ENCODE results near the gene DPH1.

The DPH1 gene

DNA sequence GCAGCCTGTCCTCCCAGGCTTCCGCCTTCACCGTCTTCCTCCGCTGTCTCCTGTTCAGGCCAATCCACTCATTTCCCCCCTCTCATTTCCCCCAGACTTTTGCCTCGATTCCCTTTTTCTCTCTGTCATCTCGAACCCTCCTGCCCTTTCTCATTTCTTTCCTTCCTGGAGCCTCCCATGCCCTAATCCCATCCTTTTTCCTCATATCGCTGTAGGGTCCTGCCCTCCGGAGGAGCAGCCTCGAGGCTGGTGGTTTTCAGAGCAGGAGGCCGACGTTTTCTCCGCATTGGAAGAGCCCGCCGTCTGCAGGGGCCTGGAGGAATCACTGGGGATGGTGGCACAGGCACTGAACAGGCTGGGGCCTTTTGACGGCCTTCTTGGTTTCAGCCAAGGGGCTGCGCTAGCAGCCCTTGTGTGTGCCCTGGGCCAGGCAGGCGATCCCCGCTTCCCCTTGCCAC is 12.5 kb downstream of the DPH1 start:
- Histone ChIP-seq H3K36me3 (ENCODE audit: control insufficient read depth in 2 of 2, insufficient read depth in 1 of 2, low read length in 2 of 2) (peaks cover 14 to 55% of the 10 kb centered on the region in 2 experiments), H3K4me1 (ENCODE audit: control insufficient read depth, insufficient read depth, low read length) (peaks cover 6% of the 10 kb centered on the region), H3K27ac (ENCODE audit: extremely low read depth, low read depth, low read length) (peak overlapping the region; percentile 81), H3K9me3 (ENCODE audit: control insufficient read depth, insufficient read depth, low read depth, low read length) (no peaks in the 10 kb centered on the region), H3K4me3 (ENCODE audit: low read depth, low read length) (peak overlapping the region; percentile 70)
- ChIA-PET CTCF (interaction anchor here (0.6 to 1.5 kb wide), 3 partner anchors 106 to 158 kb away, joined by 3 to 5 read pairs (median 4); no protein-coding TSS in a partner anchor), POLR2A (interaction anchor here (0.9 to 1.6 kb wide), 2 partner anchors 133 to 326 kb away, joined by 4 to 5 read pairs; no protein-coding TSS in a partner anchor)
- TF ChIP-seq MEIS1 (CRISPR knock-in tag; IDR thresholded peaks at IDR 0.05; ENCODE audit: borderline replicate concordance) (no peak), ZIC2 (tag by site-specific recombination; IDR thresholded peaks at IDR 0.05) (no peak), ZNF202 (tag by site-specific recombination; IDR thresholded peaks at IDR 0.05; ENCODE audit: borderline replicate concordance) (no peak), ZNF549 (tag by site-specific recombination; IDR thresholded peaks at IDR 0.05) (no peak), ZNF785 (tag by site-specific recombination; IDR thresholded peaks at IDR 0.05) (no peak), TRIM28 (IDR thresholded peaks at IDR 0.05; ENCODE audit: borderline replicate concordance, low read length) (no peak), ZNF335 (tag by site-specific recombination; conservative IDR thresholded peaks at IDR 0.05) (peak; percentile 53), ZNF37A (tag by site-specific recombination; IDR thresholded peaks at IDR 0.05) (no peak), ZNF600 (tag by site-specific recombination; IDR thresholded peaks at IDR 0.05) (peak; percentile 14; the same call in 1 of the 2 replicates), ZNF140 (tag by site-specific recombination; IDR thresholded peaks at IDR 0.05) (no peak), PRDM1 (tag by site-specific recombination; IDR thresholded peaks at IDR 0.05) (peak; percentile 96), ZNF311 (tag by site-specific recombination; IDR thresholded peaks at IDR 0.05; ENCODE audit: borderline replicate concordance) (no peak), ZNF571 (tag by site-specific recombination; IDR thresholded peaks at IDR 0.05) (no peak), ZNF544 (tag by site-specific recombination; IDR thresholded peaks at IDR 0.05) (no peak), ZNF548 (tag by site-specific recombination; IDR thresholded peaks at IDR 0.05) (no peak), ZNF23 (tag by site-specific recombination; IDR thresholded peaks at IDR 0.05; ENCODE audit: borderline replicate concordance) (no peak), ZNF24 (tag by site-specific recombination; IDR thresholded peaks at IDR 0.05) (no peak), KLF7 (tag by site-specific recombination; IDR thresholded peaks at IDR 0.05; ENCODE audit: borderline replicate concordance) (no peak), ZNF791 (tag by site-specific recombination; IDR thresholded peaks at IDR 0.05) (no peak)
- TF ChIP-seq, protein P1, sequence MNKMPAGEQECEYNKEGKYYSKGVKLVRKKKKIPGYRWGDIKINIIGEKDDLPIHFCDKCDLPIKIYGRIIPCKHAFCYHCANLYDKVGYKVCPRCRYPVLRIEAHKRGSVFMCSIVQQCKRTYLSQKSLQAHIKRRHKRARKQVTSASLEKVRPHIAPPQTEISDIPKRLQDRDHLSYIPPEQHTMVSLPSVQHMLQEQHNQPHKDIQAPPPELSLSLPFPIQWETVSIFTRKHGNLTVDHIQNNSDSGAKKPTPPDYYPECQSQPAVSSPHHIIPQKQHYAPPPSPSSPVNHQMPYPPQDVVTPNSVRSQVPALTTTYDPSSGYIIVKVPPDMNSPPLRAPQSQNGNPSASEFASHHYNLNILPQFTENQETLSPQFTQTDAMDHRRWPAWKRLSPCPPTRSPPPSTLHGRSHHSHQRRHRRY (tag by site-specific recombination; IDR thresholded peaks at IDR 0.05): no peak
- TF ChIP-seq, protein P2, sequence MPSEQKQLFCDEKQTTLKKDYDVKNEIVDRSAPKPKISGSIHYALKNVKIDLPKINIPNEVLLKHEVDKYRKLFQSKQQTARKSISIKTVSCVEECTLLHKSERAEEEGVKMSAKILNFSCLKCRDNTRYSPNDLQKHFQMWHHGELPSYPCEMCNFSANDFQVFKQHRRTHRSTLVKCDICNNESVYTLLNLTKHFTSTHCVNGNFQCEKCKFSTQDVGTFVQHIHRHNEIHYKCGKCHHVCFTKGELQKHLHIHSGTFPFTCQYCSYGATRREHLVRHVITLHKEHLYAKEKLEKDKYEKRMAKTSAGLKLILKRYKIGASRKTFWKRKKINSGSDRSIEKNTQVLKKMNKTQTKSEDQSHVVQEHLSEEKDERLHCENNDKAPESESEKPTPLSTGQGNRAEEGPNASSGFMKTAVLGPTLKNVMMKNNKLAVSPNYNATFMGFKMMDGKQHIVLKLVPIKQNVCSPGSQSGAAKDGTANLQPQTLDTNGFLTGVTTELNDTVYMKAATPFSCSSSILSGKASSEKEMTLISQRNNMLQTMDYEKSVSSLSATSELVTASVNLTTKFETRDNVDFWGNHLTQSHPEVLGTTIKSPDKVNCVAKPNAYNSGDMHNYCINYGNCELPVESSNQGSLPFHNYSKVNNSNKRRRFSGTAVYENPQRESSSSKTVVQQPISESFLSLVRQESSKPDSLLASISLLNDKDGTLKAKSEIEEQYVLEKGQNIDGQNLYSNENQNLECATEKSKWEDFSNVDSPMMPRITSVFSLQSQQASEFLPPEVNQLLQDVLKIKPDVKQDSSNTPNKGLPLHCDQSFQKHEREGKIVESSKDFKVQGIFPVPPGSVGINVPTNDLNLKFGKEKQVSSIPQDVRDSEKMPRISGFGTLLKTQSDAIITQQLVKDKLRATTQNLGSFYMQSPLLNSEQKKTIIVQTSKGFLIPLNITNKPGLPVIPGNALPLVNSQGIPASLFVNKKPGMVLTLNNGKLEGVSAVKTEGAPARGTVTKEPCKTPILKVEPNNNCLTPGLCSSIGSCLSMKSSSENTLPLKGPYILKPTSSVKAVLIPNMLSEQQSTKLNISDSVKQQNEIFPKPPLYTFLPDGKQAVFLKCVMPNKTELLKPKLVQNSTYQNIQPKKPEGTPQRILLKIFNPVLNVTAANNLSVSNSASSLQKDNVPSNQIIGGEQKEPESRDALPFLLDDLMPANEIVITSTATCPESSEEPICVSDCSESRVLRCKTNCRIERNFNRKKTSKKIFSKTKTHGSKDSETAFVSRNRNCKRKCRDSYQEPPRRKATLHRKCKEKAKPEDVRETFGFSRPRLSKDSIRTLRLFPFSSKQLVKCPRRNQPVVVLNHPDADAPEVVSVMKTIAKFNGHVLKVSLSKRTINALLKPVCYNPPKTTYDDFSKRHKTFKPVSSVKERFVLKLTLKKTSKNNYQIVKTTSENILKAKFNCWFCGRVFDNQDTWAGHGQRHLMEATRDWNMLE (tag by site-specific recombination; conservative IDR thresholded peaks at IDR 0.05; ENCODE audit: low read depth): no peak
- TF ChIP-seq, protein P3, sequence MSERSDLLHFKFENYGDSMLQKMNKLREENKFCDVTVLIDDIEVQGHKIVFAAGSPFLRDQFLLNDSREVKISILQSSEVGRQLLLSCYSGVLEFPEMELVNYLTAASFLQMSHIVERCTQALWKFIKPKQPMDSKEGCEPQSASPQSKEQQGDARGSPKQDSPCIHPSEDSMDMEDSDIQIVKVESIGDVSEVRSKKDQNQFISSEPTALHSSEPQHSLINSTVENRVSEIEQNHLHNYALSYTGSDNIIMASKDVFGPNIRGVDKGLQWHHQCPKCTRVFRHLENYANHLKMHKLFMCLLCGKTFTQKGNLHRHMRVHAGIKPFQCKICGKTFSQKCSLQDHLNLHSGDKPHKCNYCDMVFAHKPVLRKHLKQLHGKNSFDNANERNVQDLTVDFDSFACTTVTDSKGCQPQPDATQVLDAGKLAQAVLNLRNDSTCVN (tag by site-specific recombination; optimal IDR thresholded peaks at IDR 0.05): no peak
- TF ChIP-seq, protein P4, sequence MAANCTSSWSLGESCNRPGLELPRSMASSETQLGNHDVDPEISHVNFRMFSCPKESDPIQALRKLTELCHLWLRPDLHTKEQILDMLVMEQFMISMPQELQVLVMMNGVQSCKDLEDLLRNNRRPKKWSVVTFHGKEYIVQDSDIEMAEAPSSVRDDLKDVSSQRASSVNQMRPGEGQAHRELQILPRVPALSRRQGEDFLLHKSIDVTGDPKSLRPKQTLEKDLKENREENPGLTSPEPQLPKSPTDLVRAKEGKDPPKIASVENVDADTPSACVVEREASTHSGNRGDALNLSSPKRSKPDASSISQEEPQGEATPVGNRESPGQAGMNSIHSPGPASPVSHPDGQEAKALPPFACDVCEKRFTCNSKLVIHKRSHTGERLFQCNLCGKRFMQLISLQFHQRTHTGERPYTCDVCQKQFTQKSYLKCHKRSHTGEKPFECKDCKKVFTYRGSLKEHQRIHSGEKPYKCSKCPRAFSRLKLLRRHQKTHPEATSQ (tag by site-specific recombination; IDR thresholded peaks at IDR 0.05): no peak
- TF ChIP-seq, protein P5, sequence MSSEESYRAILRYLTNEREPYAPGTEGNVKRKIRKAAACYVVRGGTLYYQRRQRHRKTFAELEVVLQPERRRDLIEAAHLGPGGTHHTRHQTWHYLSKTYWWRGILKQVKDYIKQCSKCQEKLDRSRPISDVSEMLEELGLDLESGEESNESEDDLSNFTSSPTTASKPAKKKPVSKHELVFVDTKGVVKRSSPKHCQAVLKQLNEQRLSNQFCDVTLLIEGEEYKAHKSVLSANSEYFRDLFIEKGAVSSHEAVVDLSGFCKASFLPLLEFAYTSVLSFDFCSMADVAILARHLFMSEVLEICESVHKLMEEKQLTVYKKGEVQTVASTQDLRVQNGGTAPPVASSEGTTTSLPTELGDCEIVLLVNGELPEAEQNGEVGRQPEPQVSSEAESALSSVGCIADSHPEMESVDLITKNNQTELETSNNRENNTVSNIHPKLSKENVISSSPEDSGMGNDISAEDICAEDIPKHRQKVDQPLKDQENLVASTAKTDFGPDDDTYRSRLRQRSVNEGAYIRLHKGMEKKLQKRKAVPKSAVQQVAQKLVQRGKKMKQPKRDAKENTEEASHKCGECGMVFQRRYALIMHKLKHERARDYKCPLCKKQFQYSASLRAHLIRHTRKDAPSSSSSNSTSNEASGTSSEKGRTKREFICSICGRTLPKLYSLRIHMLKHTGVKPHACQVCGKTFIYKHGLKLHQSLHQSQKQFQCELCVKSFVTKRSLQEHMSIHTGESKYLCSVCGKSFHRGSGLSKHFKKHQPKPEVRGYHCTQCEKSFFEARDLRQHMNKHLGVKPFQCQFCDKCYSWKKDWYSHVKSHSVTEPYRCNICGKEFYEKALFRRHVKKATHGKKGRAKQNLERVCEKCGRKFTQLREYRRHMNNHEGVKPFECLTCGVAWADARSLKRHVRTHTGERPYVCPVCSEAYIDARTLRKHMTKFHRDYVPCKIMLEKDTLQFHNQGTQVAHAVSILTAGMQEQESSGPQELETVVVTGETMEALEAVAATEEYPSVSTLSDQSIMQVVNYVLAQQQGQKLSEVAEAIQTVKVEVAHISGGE (tag by site-specific recombination; conservative IDR thresholded peaks at IDR 0.05; ENCODE audit: low read depth): no peak
- TF ChIP-seq, protein P6, sequence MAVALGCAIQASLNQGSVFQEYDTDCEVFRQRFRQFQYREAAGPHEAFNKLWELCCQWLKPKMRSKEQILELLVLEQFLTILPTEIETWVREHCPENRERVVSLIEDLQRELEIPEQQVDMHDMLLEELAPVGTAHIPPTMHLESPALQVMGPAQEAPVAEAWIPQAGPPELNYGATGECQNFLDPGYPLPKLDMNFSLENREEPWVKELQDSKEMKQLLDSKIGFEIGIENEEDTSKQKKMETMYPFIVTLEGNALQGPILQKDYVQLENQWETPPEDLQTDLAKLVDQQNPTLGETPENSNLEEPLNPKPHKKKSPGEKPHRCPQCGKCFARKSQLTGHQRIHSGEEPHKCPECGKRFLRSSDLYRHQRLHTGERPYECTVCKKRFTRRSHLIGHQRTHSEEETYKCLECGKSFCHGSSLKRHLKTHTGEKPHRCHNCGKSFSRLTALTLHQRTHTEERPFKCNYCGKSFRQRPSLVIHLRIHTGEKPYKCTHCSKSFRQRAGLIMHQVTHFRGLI (tag by site-specific recombination; IDR thresholded peaks at IDR 0.05): no peak

Data from HEK293 (cell line).